GM10248 (cell line): ENCODE measurements around the gene AK8.

Experiments used
- CTCF ChIA-PET: fragments of 300-600 bp; sonication (Branson Sonifier 250); formaldehyde crosslinking; extraction: SDS; loops from one replicate; lab custom pipeline; 2021; ENCODE audit warnings: antibody characterized with exemption; lab: Yijun Ruan, JAX
- POLR2A ChIA-PET: fragments of 350-650 bp; sonication (Branson Sonifier 250); formaldehyde crosslinking; extraction: SDS; loops from one replicate; lab custom pipeline; 2020; ENCODE audit warnings: antibody characterized with exemption; lab: Yijun Ruan, JAX
- DNase-seq: peaks from one replicate; pipeline ENCODE4 v3.0.0; 2012; ENCODE audit errors: extremely low spot score
- TF ChIP-seq, protein P1 (sequence below): IDR thresholded peaks from 2 replicates; pipeline ENCODE4 v1.5.1; 2012; ENCODE audit warnings: mild to moderate bottlenecking, low read depth; ENCODE audit errors: extremely low read depth, missing control alignments, control extremely low read depth

AK8 gene

DNA sequence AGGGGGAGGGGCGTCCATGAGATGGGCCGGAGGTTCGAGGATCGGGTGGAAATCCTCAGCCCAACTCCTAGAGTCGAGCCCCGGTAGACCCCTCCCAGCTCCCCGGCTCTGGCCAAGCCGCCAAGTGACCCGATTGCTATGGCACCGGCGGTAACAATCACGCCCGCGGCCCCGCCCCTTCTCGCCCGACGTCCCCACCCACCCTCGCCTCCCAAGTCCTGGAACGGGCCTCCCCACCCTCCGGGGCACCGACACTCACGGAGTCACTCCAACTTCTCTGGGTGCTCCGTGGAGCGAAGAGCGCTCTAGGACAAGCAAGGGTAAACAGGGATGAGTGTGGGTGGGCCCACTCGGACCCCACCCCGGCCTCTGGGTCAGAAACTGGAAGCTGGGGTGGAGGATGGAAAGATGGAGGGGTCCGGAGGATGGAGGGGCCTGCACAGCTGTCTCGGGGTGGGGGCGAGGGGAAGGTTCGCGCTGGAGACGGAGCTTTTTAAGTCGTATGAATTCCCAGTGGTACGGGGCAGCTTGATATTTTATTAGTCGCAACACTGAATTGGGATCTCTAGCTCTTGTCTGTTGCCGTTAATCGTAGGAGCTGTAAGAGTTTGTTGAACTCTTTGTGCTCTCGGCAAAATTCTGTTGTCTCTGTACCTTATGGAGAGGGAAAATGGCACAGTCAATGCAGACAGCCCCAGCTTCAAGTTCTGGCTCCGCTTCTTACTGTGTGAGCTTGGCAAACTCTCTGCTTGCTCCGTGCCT lies 792 bp upstream of the AK8 start, which contains the start of gene SPACA9:
TSS of gene SPACA9 (plus strand) at position 204 of the 762 bp plus-strand sequence. CDS start 5,050 bp downstream, outside the sequence.
- ChIA-PET CTCF (interaction anchor here (2.4 to 2.8 kb wide), 2 partner anchors 15 to 22 kb away, joined by 10 to 25 read pairs; no protein-coding TSS in a partner anchor), POLR2A (no interaction called here)
- TF ChIP-seq, protein P1, sequence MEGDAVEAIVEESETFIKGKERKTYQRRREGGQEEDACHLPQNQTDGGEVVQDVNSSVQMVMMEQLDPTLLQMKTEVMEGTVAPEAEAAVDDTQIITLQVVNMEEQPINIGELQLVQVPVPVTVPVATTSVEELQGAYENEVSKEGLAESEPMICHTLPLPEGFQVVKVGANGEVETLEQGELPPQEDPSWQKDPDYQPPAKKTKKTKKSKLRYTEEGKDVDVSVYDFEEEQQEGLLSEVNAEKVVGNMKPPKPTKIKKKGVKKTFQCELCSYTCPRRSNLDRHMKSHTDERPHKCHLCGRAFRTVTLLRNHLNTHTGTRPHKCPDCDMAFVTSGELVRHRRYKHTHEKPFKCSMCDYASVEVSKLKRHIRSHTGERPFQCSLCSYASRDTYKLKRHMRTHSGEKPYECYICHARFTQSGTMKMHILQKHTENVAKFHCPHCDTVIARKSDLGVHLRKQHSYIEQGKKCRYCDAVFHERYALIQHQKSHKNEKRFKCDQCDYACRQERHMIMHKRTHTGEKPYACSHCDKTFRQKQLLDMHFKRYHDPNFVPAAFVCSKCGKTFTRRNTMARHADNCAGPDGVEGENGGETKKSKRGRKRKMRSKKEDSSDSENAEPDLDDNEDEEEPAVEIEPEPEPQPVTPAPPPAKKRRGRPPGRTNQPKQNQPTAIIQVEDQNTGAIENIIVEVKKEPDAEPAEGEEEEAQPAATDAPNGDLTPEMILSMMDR = no peak
- DNase-seq = peak; percentile 53

DNA sequence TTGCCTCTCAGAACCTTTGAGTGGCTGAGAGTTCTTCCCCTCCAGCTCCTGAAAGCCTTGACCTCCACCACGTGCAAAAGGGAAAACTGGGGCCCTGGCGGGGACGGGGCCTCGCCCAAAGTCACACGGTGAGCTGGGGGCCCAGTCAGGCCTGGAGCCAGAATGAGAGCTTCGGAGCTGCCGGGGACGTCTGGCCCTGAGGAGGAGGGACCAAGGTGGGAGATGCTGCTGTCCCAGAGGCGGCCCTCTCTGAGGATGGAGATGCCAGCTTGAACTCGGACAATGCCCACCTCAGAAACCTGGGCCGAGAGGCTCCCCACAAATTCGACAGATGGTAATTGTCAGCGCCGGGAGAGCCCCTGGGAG lies 643 bp downstream of the AK8 start:
- no peak for DNase-seq
- ChIA-PET POLR2A (no interaction called here), CTCF (interaction anchor here (1.2 to 1.4 kb wide), 3 partner anchors 13 to 25 kb away, joined by 3 to 6 read pairs (median 5); no protein-coding TSS in a partner anchor)
- TF ChIP-seq, protein P1 = no peak

DNA sequence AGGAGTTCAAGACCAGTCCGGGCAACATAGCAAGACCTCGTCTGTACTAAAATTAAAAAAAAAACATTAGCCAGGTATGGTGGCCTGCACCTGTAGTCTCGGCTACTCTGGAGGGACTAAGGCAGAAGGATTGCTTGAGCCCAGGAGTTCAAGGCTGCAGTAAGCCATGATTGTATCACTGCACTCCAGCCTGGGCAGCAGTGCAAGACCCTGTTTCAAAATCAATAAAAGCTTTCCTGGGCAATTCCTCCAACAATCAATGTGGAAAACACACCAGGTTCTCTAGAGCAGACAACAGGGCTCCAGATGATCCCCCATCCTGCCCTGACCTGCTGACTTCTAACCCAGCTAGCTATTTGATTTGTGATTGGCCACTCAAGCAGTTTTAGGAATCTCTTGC lies 1.2 kb downstream of the AK8 start:
- TF ChIP-seq, protein P1 = no peak
- CTCF ChIA-PET = interaction anchor here (1.2 to 1.4 kb wide), 3 partner anchors 12 to 26 kb away, joined by 3 to 6 read pairs (median 5); no protein-coding TSS in a partner anchor
- POLR2A ChIA-PET = no interaction called here
- no peak for DNase-seq

DNA sequence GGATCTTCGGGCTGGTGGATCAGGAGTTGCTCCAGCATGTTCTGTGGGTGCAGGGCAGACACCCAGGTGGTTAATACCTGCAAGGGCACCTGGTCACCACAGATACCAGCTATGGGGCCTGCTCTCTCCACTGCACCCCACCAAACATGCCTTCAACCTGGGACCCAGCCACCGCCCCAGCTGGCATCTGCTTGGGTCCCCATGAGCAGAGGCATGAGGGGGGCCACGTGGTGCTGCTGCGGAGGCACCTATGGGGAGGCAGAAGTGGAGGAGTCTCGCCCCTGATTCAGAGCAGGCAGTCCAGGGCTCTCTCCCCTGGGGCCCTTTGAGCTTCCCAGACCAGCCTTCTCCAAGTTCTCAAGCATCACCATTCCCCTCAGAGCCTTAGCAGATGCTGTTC lies 2.9 kb downstream of the AK8 start:
- TF ChIP-seq, protein P1 = no peak
- ChIA-PET POLR2A (no interaction called here), CTCF (interaction anchor here (1.4 to 3.8 kb wide), 2 partner anchors 8 to 27 kb away, joined by 4 to 16 read pairs; no protein-coding TSS in a partner anchor)
- DNase-seq = no peak

DNA sequence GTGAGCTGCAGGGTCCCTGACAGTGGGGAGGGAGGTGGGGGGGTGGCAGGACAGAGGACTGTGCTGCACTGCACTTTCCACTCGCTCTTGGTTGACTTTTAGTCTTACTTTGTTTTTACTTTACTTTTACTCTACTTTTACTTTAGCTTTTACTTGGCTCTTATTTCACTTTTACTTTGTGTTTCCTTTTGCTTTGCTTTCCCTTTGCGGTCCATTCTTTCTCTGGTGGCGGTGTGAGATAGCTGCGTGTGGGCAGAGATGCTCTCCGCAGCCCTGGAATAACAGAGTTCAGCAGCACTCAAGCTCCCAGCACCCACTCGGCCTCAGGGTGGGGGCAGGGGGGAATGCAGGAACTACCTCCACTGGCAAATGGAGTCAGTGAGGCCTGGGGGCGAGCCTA lies 4.7 kb downstream of the AK8 start:
- DNase-seq = no peak
- POLR2A ChIA-PET = no interaction called here
- CTCF ChIA-PET = interaction anchor here (0.9 to 3.8 kb wide), 2 partner anchors 22 to 29 kb away, joined by 3 to 16 read pairs; no protein-coding TSS in a partner anchor
- TF ChIP-seq, protein P1 = no peak

DNA sequence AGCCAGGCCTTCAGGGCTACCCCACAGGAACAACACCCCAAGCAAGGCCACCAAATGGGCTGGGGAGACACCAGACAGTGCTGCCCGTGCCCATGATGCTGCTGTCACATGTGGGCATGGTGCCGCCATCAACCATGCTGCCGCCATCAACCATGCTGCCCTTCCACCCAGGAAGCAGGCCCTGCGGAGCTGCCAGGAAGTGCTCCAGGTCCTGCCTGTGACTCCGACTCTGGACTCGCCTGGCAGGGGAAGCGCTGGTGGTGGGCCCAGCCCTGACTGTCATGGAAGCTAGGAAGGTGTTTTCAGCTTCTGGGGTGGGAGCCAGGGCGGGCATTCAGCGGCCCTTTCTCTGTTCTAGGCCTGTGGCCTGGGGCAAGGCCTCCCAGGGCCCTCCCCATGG lies 8.8 kb downstream of the AK8 start:
- TF ChIP-seq, protein P1 = no peak
- POLR2A ChIA-PET = no interaction called here
- no peak for DNase-seq
- CTCF ChIA-PET = no interaction called here
